GM04504 (cell line): ENCODE measurements around the gene DOK6.

Experiments used
- DNase-seq: peaks from one replicate; pipeline ENCODE4 v3.0.0-alpha.2; 2012; ENCODE audit warnings: low read depth

DOK6 gene

DNA sequence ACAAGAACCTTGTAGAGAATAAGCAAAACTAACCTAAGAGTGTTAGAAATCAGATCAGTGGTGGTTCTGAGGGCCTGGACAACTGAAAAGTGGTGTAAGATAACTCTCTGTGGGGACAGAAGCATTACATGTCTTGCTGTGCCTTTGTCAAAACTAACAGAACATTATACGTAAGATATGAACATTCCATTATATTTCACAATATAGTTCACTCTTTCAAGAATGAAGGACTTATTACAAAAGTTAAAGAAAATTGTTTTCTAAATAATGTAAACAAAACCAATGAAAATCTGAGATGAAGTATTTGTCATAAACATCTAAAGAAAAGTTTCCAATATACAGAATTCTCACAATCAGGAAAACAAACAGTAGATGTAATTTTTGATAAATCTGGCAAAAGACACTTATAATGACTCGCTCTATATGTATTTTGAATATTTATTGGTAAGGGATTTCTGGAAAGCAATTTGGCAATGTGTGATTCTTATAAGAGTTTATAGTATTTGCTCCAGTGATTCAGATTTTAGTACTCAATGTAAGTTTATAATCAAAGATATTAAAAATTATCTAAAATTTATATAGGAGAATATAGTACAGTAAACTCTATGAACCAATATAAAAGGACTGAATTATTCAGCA is 288.6 kb downstream of the DOK6 start:
- no peak for DNase-seq

GRCh38 chr18:69691008-69691760 is 290.5 kb downstream of the DOK6 start:
- no peak for DNase-seq

GRCh38 chr18:69697069-69697468 is 296.4 kb downstream of the DOK6 start:
- DNase-seq = no peak

- DNase-seq = no peak
Measured at GRCh38 chr18:69697689-69698088, 297.0 kb downstream of the DOK6 start.

DNA sequence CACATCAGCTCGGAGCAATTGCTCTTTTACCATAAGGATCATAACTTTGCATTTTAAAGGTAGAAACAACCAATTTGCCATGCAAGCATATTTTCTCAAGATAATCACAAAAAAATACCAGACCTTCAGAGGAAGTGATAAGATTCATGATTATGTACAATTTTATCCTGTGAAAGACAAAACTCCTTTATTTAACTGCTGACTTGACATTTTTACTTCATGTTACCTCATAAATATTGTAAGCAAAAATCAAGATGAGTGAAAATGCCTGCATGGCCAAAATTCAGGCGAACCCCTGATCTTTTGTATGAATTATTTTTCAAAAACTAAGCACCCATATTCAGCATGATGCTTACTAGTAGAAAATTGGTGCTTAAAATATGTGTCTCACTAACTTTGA is 300.6 kb downstream of the DOK6 start:
- no peak for DNase-seq

GRCh38 chr18:69703461-69703860 is 302.8 kb downstream of the DOK6 start:
- DNase-seq = no peak

DNA sequence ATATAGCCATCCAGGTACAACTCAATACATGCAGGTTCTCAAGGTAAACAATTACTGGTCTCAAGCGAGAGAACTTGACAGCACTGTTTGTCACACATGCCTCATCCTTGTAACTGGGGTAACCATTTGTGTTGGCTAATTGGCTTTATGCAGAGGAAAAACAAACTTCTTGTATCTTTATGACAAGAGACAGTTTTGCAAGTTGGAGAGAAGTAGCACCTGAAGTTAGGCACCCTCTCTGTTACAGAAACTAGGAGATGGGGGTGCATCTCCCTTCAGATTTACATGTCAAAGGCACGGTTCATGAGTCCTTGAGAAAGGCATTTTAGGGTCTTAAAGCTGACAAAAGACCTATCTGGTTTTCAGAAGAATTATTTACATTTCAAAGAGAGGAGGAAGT is 305.3 kb downstream of the DOK6 start:
- DNase-seq = no peak

DNA sequence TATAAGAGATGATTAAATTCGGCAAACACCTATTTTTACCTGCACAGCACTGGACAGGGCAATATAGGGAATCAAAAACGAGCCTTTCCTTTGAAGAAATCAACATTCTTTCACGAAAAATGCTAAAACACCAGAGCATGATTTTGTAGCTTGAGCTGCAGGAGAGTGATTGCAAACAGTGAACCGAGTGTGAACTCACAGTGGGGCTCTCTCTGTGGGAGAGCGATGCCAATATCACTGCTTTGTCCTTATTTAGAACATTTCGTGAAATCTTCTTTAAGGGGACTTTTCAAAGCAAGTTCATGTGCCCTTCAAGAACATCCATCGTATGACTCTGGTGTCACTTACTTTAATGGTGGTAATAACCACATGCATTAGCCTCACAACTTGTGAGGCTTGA is 308.2 kb downstream of the DOK6 start:
- DNase-seq = no peak

DNA sequence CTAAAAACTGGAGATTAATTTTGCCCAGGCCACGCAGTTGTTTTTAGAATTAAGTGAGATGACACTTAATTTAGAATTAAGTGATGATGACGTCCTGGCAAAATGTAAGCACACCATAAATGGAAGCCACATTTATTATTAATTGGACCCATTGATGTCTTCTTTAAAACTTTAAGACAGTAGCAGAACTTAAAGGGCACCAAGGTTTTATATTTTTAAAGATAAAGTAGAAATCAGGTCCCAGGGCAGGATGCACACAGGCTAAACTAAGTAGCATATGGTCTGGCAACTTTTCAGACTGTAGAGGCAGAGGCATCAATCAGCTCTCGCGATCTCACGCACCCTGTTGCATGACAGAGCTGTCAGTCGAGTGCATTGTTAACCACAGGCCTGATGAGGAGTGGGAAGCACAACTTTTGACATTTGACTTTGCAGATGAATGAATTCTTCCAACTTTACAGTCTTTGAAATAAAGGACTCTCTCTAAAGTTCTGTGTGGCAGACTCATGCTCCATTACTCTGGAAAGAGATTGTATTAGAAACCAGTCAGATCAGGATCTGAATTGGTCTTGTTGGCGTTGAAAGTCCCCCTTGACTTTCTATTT is 314.6 kb downstream of the DOK6 start:
- no peak for DNase-seq

- DNase-seq = no peak
Measured at GRCh38 chr18:69717586-69717985, 316.9 kb downstream of the DOK6 start.

DNA sequence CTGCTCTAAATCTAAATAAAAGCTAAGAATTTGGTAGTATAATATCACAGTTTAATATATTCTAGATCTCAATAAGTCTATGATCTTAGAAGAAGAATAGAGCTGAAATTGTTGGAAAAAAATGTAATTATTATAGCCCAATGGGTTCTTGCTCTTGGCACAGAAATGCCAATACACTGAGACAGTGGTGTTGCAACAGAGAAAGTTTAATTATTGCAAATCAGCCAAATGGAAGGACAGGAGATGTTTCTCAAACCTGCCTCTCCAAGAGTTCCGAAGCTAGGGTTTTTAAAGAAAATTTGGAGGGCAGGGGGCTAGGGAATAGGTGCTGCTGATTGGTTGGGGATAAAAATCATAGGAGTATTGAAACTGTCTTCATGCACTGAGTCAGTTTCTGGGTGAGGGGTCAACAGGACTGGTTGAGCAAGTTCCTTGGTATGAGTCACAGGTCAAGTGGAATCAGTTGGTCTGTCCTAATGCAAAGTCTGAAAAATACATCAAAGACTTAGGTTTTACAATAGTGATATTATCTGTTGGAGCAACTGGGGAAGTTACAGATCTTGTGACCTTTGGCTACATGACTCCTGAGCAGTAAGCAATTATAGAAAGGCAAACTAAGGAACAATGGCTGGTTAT is 318.3 kb downstream of the DOK6 start:
- DNase-seq = no peak

DNA sequence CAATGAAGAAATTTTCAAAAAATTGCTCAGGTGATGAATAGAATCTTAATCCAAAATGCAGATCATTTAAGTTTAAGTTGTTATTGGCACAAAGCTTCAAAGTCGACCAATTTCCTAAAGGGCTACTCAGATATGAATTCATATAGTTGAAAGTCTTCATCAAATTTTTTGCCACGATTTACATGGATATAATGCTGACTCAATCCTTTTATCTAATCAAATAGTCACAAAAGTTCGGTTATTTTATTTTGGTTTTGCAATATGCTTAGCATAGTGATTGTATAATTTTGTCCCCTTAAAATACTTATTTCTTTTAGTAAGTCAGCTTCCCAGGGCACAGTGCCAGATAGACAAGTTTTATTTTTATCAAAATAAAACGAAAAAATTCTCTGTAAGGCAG is 319.7 kb downstream of the DOK6 start:
- no peak for DNase-seq

DNA sequence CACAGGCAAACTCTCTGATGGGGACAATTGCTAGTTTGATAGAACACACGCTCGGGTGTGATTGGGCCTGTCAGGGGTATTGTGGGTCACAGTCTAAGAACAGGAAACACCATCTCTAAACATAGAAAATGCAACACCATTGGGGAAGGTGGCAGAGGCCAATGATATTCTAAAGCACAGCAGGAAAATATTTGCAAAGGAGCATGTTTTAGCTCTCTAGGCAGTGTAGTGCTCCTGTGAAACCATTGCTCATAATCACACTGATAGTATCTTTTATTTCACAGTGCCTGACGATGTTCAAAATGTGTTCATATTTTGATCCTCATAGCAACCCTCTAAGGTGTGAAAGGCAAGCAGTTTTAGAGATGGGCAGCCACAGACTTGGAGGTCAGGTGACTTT is 322.7 kb downstream of the DOK6 start:
- DNase-seq = no peak

DNA sequence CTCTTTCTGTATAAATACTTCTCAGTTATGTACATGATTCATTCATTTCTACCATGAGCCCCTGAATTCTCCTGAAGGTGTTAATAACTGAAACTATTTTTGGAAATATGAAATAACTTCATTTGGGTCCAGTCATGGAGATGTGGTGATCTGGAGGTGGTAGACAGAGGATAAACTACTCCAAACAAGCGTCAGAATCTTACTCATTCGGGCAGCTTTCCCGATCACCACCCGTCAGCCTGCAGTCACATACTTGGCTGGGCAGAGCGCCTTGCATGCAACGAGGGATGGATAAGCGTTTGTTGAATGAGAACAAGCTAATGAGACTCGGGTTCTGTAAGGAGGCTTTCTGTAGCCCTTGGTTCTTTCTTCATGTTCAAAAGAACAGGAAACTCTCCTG is 324.3 kb downstream of the DOK6 start:
- DNase-seq = no peak

DNA sequence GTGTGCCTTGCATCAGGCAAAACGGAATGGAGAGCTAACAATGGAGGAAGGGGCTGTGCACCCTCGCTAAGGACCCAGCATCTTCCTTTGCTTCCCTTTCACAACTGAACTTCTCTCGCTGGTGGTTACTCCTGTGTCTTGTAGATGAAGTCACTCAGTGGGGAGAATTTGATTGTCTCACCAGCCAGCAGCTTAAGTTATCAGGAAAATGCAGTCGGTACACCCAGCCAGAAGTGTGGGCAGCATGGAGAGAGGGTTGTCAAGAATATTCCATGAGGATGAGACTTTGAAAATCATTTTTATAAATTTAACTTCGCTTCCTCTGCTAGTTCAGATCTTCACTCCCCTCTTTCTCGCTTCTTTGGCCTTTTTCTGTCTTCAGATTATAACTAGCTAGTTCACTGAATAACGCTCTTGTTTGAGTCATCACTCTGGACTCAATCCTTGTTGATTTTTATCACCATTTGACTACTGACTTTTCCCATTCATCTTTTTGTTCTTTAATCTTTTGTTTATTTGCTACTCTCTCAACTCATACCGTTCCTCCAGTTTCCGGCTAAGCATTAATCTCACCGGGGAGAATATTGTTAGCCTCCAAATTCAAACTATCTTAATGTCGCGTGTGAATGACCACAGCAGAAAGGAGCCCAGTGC is 325.3 kb downstream of the DOK6 start:
- DNase-seq = no peak

DNA sequence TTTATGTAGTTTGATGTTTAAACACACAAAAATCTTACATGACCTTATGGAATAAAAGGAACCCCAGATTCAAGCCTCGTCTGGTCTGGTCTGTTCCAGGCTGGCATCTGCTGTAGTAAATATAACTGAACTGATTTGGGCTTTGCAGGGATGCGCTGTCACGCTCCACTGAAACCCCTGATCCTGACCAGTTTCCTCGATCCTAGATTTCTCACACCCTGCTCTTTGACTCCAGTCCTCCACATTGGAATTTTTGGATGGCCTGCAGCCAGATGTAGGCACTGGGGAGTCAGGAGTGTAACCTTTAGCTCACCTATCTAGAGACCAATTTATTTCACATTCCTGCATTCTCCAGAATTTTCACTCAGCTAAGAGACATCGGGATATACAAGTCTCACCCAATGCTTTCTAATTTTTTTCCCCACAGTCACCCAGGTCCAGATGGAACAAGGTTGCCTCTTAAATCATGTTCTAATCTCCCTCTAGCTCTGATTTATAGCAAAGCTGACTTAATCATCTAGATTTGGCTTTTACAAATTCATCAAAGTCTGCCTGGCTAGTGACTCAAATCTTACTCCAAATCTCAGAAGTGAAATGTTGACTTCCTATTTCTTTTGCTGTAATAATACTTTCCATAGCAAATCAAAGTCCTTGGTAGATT is 327.4 kb downstream of the DOK6 start:
- DNase-seq = no peak

- no peak for DNase-seq
Measured at GRCh38 chr18:69730664-69731063, 330.0 kb downstream of the DOK6 start.

DNA sequence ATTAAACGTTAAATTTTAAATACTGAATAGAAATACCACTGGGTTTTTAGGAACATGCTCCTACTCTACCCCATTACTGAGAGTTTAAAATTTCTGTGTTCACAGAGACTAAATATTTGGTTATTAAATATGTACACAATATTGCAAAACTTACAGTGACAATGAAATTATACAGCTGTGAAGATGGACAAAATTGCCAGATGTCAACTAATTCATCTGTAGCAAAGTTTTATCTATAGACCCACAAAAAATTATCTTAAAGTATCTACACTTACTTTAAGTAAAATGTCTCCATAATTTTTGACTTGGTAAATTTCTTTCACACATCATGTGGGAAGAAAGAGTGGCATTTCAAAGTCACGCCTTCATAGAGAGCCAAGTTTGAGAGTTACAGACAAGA is 333.8 kb downstream of the DOK6 start:
- no peak for DNase-seq

GRCh38 chr18:69736730-69737129 is 336.0 kb downstream of the DOK6 start:
- no peak for DNase-seq

GRCh38 chr18:69737851-69738250 is 337.2 kb downstream of the DOK6 start:
- DNase-seq = no peak

- DNase-seq = no peak
Measured at GRCh38 chr18:69747388-69747787, 346.7 kb downstream of the DOK6 start.
